Measurements from ENCODE around the gene TRHDE.

The TRHDE gene

GRCh38 chr12:72433298-72433697, 161.1 kb downstream of the TRHDE start:
- Histone ChIP-seq H3K27ac (ENCODE audit: low read depth, low read length, severe bottlenecking) (no peak overlapping the region), H3K9me3 (ENCODE audit: control insufficient read depth, low read length) (no peaks in the 10 kb centered on the region), H3K4me3 (ENCODE audit: extremely low read depth, insufficient read depth, low read length, poor library complexity, severe bottlenecking) (no peak overlapping the region), H3K4me1 (ENCODE audit: control insufficient read depth, insufficient read depth, low read length, poor library complexity, severe bottlenecking) (no peaks in the 10 kb centered on the region), H3K36me3 (ENCODE audit: control insufficient read depth, insufficient read depth, low read length) (no peaks in the 10 kb centered on the region)
- WGBS, 2 experiments (ENCODE audit: insufficient coverage in 2 of 2) = no CpG with 5 or more reads among the region's 1 CpG

GRCh38 chr12:72434999-72435398, 162.8 kb downstream of the TRHDE start:
- Histone ChIP-seq H3K9me3 (ENCODE audit: control insufficient read depth, low read length) (peaks cover 5% of the 10 kb centered on the region), H3K36me3 (ENCODE audit: control insufficient read depth, insufficient read depth, low read length) (no peaks in the 10 kb centered on the region), H3K27ac (ENCODE audit: low read depth, low read length, severe bottlenecking) (no peak overlapping the region), H3K4me3 (ENCODE audit: extremely low read depth, insufficient read depth, low read length, poor library complexity, severe bottlenecking) (no peak overlapping the region), H3K4me1 (ENCODE audit: control insufficient read depth, insufficient read depth, low read length, poor library complexity, severe bottlenecking) (no peaks in the 10 kb centered on the region)
- no CpG with 5 or more reads among the region's 1 CpG for WGBS, 2 experiments (ENCODE audit: insufficient coverage in 2 of 2)

- no peaks in the 10 kb centered on the region for H3K4me1 ChIP-seq (ENCODE audit: control insufficient read depth, insufficient read depth, low read length, poor library complexity, severe bottlenecking)
- H3K36me3 ChIP-seq (ENCODE audit: control insufficient read depth, insufficient read depth, low read length) = no peaks in the 10 kb centered on the region
- H3K4me3 ChIP-seq (ENCODE audit: extremely low read depth, insufficient read depth, low read length, poor library complexity, severe bottlenecking) = no peak overlapping the region
- no peak overlapping the region for H3K27ac ChIP-seq (ENCODE audit: low read depth, low read length, severe bottlenecking)
- peaks cover 5% of the 10 kb centered on the region for H3K9me3 ChIP-seq (ENCODE audit: control insufficient read depth, low read length)
- 82 to 100% methylated on average over 1 of the region's 2 CpGs for WGBS, 2 experiments (ENCODE audit: insufficient coverage in 2 of 2)
Measured at GRCh38 chr12:72442217-72442616, 170.0 kb downstream of the TRHDE start.

DNA sequence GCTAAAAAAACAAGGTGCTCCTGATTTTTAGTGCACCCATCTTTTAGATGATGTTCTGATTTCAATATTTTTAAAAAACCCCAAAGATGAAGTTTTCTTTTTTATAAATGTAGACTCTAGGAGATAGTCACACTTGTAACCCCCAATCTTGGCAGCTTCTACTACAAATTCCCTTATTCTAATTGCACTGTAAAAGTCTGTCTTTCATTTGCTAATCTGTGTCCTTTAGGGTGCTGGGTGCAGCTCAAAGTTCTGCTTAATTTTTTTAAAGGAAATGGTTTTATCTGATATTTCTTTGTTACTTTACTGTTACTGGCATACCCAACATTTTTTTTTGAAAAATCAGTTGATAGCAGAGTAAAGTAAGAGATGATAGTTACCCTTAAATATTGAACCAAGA, 172.0 kb downstream of the TRHDE start:
- Histone ChIP-seq H3K4me1 (ENCODE audit: control insufficient read depth, insufficient read depth, low read length, poor library complexity, severe bottlenecking) (no peaks in the 10 kb centered on the region), H3K4me3 (ENCODE audit: extremely low read depth, insufficient read depth, low read length, poor library complexity, severe bottlenecking) (no peak overlapping the region), H3K9me3 (ENCODE audit: control insufficient read depth, low read length) (peaks cover under 1% of the 10 kb centered on the region), H3K36me3 (ENCODE audit: control insufficient read depth, insufficient read depth, low read length) (no peaks in the 10 kb centered on the region), H3K27ac (ENCODE audit: low read depth, low read length, severe bottlenecking) (no peak overlapping the region)

GRCh38 chr12:72444566-72444965, 172.4 kb downstream of the TRHDE start:
- Histone ChIP-seq H3K27ac (ENCODE audit: low read depth, low read length, severe bottlenecking) (no peak overlapping the region), H3K9me3 (ENCODE audit: control insufficient read depth, low read length) (no peaks in the 10 kb centered on the region), H3K4me3 (ENCODE audit: extremely low read depth, insufficient read depth, low read length, poor library complexity, severe bottlenecking) (no peak overlapping the region), H3K4me1 (ENCODE audit: control insufficient read depth, insufficient read depth, low read length, poor library complexity, severe bottlenecking) (no peaks in the 10 kb centered on the region), H3K36me3 (ENCODE audit: control insufficient read depth, insufficient read depth, low read length) (no peaks in the 10 kb centered on the region)
- WGBS, 2 experiments (ENCODE audit: insufficient coverage in 2 of 2) = no CpG with 5 or more reads among the region's 2 CpGs

DNA sequence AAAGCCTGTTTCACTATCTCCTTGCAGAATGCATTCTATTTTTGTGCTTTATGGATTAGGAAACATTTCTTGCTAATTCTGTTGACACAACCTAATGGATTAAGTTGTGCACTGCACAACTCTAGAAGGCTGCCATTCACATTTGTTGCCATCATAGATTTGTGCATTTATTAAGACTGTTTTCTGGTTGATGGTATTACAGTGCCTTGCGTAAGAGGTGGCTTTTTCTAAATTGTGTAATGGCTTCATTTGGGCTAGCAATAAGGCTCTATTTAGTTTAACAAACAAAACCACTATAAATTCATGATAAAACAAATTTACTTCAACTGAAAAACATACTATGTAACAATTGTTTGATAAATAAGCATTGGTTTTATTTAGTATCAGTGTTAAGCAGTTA, 175.9 kb downstream of the TRHDE start:
- Histone ChIP-seq H3K36me3 (ENCODE audit: control insufficient read depth, insufficient read depth, low read length) (no peaks in the 10 kb centered on the region), H3K4me3 (ENCODE audit: extremely low read depth, insufficient read depth, low read length, poor library complexity, severe bottlenecking) (no peak overlapping the region), H3K9me3 (ENCODE audit: control insufficient read depth, low read length) (no peaks in the 10 kb centered on the region), H3K27ac (ENCODE audit: low read depth, low read length, severe bottlenecking) (no peak overlapping the region), H3K4me1 (ENCODE audit: control insufficient read depth, insufficient read depth, low read length, poor library complexity, severe bottlenecking) (no peaks in the 10 kb centered on the region)
- WGBS, 2 experiments (ENCODE audit: insufficient coverage in 2 of 2) = no CpG with 5 or more reads among the region's 1 CpG

GRCh38 chr12:72448805-72449204, 176.6 kb downstream of the TRHDE start:
- Histone ChIP-seq H3K4me1 (ENCODE audit: control insufficient read depth, insufficient read depth, low read length, poor library complexity, severe bottlenecking) (no peaks in the 10 kb centered on the region), H3K36me3 (ENCODE audit: control insufficient read depth, insufficient read depth, low read length) (no peaks in the 10 kb centered on the region), H3K27ac (ENCODE audit: low read depth, low read length, severe bottlenecking) (no peak overlapping the region), H3K4me3 (ENCODE audit: extremely low read depth, insufficient read depth, low read length, poor library complexity, severe bottlenecking) (no peak overlapping the region), H3K9me3 (ENCODE audit: control insufficient read depth, low read length) (peaks cover 4% of the 10 kb centered on the region)
- no CpG with 5 or more reads among the region's 2 CpGs for WGBS, 2 experiments (ENCODE audit: insufficient coverage in 2 of 2)

DNA sequence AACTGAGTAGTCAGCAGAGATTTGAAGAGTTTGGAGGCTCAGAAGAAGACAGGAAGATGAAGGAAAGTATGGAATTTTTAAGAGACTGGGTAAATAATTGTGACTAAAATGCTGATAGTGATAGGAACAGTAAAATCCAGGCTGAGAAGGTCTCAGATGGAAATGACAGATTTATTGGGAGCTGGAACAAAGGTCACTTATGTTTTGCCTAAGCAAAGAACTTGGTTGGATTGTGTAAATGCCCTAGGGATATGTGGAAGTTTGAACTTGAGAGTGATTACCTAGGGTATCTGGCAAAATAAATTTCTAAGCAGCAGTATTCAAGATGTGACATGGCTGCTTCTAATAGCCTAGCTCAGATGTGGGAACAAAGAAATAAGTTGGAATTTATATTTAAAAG, 180.9 kb downstream of the TRHDE start:
- H3K36me3 ChIP-seq (ENCODE audit: control insufficient read depth, insufficient read depth, low read length) = no peaks in the 10 kb centered on the region
- no peak overlapping the region for H3K27ac ChIP-seq (ENCODE audit: low read depth, low read length, severe bottlenecking)
- no peaks in the 10 kb centered on the region for H3K4me1 ChIP-seq (ENCODE audit: control insufficient read depth, insufficient read depth, low read length, poor library complexity, severe bottlenecking)
- H3K9me3 ChIP-seq (ENCODE audit: control insufficient read depth, low read length) = peaks cover 5% of the 10 kb centered on the region
- no peak overlapping the region for H3K4me3 ChIP-seq (ENCODE audit: extremely low read depth, insufficient read depth, low read length, poor library complexity, severe bottlenecking)

- no peaks in the 10 kb centered on the region for H3K36me3 ChIP-seq (ENCODE audit: control insufficient read depth, insufficient read depth, low read length)
- WGBS, 2 experiments (ENCODE audit: insufficient coverage in 2 of 2) = 60 to 80% methylated on average over 1 of the region's 2 CpGs
- H3K9me3 ChIP-seq (ENCODE audit: control insufficient read depth, low read length) = peaks cover 5% of the 10 kb centered on the region
- no peak overlapping the region for H3K4me3 ChIP-seq (ENCODE audit: extremely low read depth, insufficient read depth, low read length, poor library complexity, severe bottlenecking)
- H3K4me1 ChIP-seq (ENCODE audit: control insufficient read depth, insufficient read depth, low read length, poor library complexity, severe bottlenecking) = no peaks in the 10 kb centered on the region
- no peak overlapping the region for H3K27ac ChIP-seq (ENCODE audit: low read depth, low read length, severe bottlenecking)
Measured at GRCh38 chr12:72453550-72453949, 181.4 kb downstream of the TRHDE start.

DNA sequence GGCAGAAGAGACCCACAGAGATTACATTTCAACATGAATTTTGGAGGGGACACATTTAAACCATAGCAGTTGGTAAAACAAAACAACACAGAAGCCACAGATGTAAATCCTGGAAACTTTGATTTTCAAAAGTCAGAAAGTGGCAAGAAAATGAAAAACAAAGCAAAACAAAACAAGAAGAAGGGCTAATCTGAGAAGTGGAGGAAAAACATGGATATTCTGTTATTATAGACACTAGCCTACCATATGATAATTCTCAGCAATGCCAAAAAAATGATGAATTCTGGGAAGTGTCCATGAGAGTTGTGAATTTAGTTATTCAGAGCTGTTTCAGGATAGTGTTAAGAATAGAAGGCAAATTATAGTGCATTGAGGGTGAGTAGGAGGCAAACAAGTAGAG, 192.3 kb downstream of the TRHDE start:
- H3K27ac ChIP-seq (ENCODE audit: low read depth, low read length, severe bottlenecking) = no peak overlapping the region
- no peak overlapping the region for H3K4me3 ChIP-seq (ENCODE audit: extremely low read depth, insufficient read depth, low read length, poor library complexity, severe bottlenecking)
- no peaks in the 10 kb centered on the region for H3K9me3 ChIP-seq (ENCODE audit: control insufficient read depth, low read length)
- H3K36me3 ChIP-seq (ENCODE audit: control insufficient read depth, insufficient read depth, low read length) = no peaks in the 10 kb centered on the region
- H3K4me1 ChIP-seq (ENCODE audit: control insufficient read depth, insufficient read depth, low read length, poor library complexity, severe bottlenecking) = no peaks in the 10 kb centered on the region

DNA sequence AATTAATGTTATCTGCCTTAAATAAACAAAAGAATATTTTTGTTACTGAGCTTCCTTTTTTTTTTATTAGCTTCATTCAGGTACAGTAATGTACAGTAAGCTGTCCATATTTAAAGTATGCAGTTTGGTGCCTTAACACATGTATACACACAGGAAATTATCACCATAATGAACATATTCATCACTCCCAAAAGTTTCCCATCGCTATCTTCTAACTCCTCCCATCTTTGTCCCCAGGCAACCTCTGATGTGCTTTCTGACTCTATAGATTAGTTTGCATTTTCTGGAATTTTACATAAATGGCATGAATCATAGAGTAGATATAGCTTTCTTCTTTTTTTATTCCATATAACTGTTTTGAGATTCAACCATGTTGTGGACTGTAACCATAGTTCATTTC, 193.0 kb downstream of the TRHDE start:
- Histone ChIP-seq H3K27ac (ENCODE audit: low read depth, low read length, severe bottlenecking) (no peak overlapping the region), H3K4me1 (ENCODE audit: control insufficient read depth, insufficient read depth, low read length, poor library complexity, severe bottlenecking) (no peaks in the 10 kb centered on the region), H3K36me3 (ENCODE audit: control insufficient read depth, insufficient read depth, low read length) (no peaks in the 10 kb centered on the region), H3K9me3 (ENCODE audit: control insufficient read depth, low read length) (no peaks in the 10 kb centered on the region), H3K4me3 (ENCODE audit: extremely low read depth, insufficient read depth, low read length, poor library complexity, severe bottlenecking) (no peak overlapping the region)
- WGBS, 2 experiments (ENCODE audit: insufficient coverage in 2 of 2) = no CpG with 5 or more reads among the region's 1 CpG

Measured in mesodermal cell (in vitro differentiated cells).